Choroid plexus epithelial cell (primary cell): ENCODE measurements around the gene NSD1.
"Not testable (repeated sequence)": the region's sequence is repeated elsewhere in the genome, so short reads cannot be mapped to it uniquely, and the experiment has no call there.

Source experiments
- DNase-seq: peaks from one replicate; pipeline ENCODE4 v3.0.0-alpha.2; 2010; ENCODE audit warnings: low read depth
- H3K4me3 ChIP-seq: 2 replicates; pipeline ENCODE4 v1.5.1; 2011; ENCODE audit warnings: low read depth, mild to moderate bottlenecking, control low read depth, low read length, moderate library complexity
- CTCF ChIP-seq: conservative IDR thresholded peaks from 2 replicates; pipeline ENCODE4 v1.5.1; 2011; ENCODE audit warnings: low read depth, mild to moderate bottlenecking, control low read depth, inconsistent platforms, low read length, moderate library complexity

Gene NSD1

GRCh38 chr5:177335701-177336065, 202.1 kb downstream of the NSD1 start:
- no peak for TF ChIP-seq CTCF
- no peak for DNase-seq
- no peak overlapping the region for H3K4me3 ChIP-seq

DNA sequence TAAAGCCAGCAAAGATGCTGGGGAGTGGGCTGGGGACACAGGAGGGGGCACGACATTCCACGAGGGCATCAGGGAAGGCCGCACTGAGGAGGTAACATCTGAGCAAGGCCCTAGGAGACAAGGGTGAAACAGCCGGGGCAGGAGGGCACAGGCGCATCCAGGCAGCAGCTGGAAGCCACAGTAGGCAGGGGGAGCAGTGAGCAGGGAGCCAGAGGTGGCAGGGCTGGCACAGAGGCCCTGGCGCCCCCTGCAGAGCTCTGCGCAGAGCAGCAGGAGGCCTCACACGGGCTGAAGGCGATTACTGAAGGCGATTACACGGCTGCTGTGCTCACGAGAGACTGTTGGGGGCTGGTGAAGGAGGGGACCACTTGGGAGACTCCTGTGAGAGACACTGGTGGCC, 202.5 kb downstream of the NSD1 start:
- no peak overlapping the region for H3K4me3 ChIP-seq
- TF ChIP-seq CTCF = peak; percentile 17
- DNase-seq = no peak

DNA sequence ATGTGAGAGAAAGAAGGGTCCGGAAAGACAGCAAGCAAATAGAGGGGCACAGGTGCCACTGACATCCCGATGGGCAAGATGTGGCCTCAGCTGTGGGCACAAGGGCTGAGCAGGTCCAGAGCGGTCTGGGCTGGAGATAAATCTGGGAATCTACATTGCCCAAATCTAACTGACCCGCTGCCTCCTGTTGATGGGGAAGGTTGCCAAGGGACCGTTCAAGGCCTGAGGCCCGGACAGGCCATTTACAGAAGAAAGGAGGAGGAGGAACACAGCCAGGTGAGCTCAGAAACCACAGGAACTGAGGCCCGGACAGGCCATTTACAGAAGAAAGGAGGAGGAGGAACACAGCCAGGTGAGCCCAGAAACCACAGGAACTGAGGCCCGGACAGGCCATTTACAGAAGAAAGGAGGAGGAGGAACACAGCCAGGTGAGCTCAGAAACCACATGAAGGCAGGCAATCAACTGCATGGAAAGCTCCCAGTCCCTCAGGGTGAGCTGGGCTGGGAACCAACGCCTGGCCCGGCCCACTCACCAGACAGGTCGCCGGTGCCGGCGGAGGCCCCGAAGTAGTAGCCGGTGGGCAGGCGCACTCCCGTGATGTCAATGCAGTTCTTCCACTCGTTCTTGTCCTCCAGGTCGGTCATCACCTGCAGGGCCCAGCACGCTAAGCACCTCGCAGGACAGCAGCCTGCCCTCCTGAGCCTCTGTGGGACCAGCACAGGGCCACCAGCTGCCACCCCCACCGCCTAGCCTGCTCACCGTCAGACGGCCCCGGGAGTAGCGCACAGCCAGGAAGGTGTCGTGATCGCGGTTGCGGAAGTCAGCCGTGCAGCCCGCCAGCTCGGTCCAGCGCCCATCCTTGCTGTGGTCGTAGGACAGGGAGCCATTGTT, 203.3 kb downstream of the NSD1 start:
- DNase-seq = no peak
- no peak for TF ChIP-seq CTCF
- H3K4me3 ChIP-seq = no peak overlapping the region

GRCh38 chr5:177338251-177339106, 204.9 kb downstream of the NSD1 start:
- no peak for DNase-seq
- H3K4me3 ChIP-seq = no peak overlapping the region
- TF ChIP-seq CTCF = no peak

DNA sequence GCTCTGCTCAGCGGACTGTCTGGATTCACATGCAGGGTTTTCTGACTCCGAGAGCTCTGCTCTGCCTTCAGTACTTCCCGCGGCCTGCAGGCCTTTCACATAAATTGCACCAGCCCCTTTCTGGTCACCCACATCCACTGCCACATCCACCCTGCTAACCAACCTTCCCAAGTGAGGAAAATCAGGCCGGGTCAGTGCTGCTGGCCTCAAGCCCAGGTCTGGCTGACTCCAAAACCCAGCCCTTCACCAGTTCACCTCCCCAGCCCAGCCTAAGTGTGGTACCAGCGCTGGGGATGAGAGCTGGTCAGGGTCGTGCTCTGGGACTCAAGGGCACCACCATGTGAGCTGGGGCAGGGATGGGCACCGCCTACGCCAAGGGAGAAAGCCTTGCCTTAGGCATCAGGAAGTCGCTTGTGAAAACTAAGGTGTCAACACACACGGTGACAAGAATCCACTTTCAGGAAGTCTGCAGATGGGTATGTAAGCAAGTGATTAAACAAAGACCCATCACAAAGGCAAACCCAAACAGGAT, 205.6 kb downstream of the NSD1 start:
- DNase-seq = no peak
- TF ChIP-seq CTCF = no peak
- H3K4me3 ChIP-seq = no peak overlapping the region

- DNase-seq = not testable (repeated sequence)
These were observed 209.4 kb downstream of the NSD1 start for GRCh38 chr5:177343000-177343399.

GRCh38 chr5:177343777-177344176, 210.2 kb downstream of the NSD1 start:
- TF ChIP-seq CTCF = no peak

More at GRCh38 chr5:177343000-177343399, 209.4 kb downstream of the NSD1 start:
- not testable (repeated sequence) for H3K4me3 ChIP-seq

More at GRCh38 chr5:177343777-177344176, 210.2 kb downstream of the NSD1 start:
- DNase-seq = no peak
- no peak overlapping the region for H3K4me3 ChIP-seq
